Measurements from ENCODE around the gene ZNF142.
"Not testable (repeated sequence)": the region's sequence is repeated elsewhere in the genome, so short reads cannot be mapped to it uniquely, and the experiment has no call there.

The ZNF142 gene

GRCh38 chr2:218659258-218659987, at the start of gene ZNF142, which contains the start of gene BCS1L:
Gene ZNF142 (minus strand): TSS chr2:218659623. CDS start chr2:218656429, 3,194 bp downstream.
Gene BCS1L (plus strand): TSS chr2:218659683. CDS start chr2:218660988, 1,305 bp downstream.
- H3K27me3 ChIP-seq (ENCODE audit: control insufficient read depth, insufficient read depth, low read length): no peaks in the 10 kb centered on the region
- no peak within 1 kb of the TSS for H3K27ac ChIP-seq (ENCODE audit: low read length)
- no peaks in the 10 kb centered on the region for H3K9me3 ChIP-seq (ENCODE audit: control insufficient read depth, insufficient read depth, low read length)
- no CpG with 5 or more reads among the region's 49 CpGs for WGBS (ENCODE audit: insufficient coverage, insufficient read length)
- H3K4me3 ChIP-seq (ENCODE audit: low read length): peak within 1 kb of the TSS; percentile 87
- H3K36me3 ChIP-seq (ENCODE audit: control insufficient read depth, insufficient read depth, low read length): peaks cover 28% of the 10 kb centered on the region
- peak; percentile 71 for DNase-seq (ENCODE audit: low read depth, low spot score)
- H3K4me1 ChIP-seq (ENCODE audit: control insufficient read depth, insufficient read depth, low read length): no peaks in the 10 kb centered on the region

GRCh38 chr2:218708086-218708485, 48.7 kb upstream of the ZNF142 start:
- no peaks in the 10 kb centered on the region for H3K9me3 ChIP-seq (ENCODE audit: control insufficient read depth, insufficient read depth, low read length)
- no CpG with 5 or more reads among the region's 4 CpGs for whole genome bisulfite sequencing (ENCODE audit: insufficient coverage, insufficient read length)
- H3K27ac ChIP-seq (ENCODE audit: low read length): no peak overlapping the region
- no peaks in the 10 kb centered on the region for H3K4me1 ChIP-seq (ENCODE audit: control insufficient read depth, insufficient read depth, low read length)
- DNase-seq (ENCODE audit: low read depth, low spot score): no peak
- no peak overlapping the region for H3K4me3 ChIP-seq (ENCODE audit: low read length)
- no peaks in the 10 kb centered on the region for H3K36me3 ChIP-seq (ENCODE audit: control insufficient read depth, insufficient read depth, low read length)
- no peaks in the 10 kb centered on the region for H3K27me3 ChIP-seq (ENCODE audit: control insufficient read depth, insufficient read depth, low read length)

- no peaks in the 10 kb centered on the region for H3K4me1 ChIP-seq (ENCODE audit: control insufficient read depth, insufficient read depth, low read length)
- WGBS (ENCODE audit: insufficient coverage, insufficient read length): 100% methylated on average over 2 of the region's 4 CpGs
- H3K27me3 ChIP-seq (ENCODE audit: control insufficient read depth, insufficient read depth, low read length): no peaks in the 10 kb centered on the region
- no peak for DNase-seq (ENCODE audit: low read depth, low spot score)
- no peak overlapping the region for H3K27ac ChIP-seq (ENCODE audit: low read length)
- no peak overlapping the region for H3K4me3 ChIP-seq (ENCODE audit: low read length)
- 0 out of 2 replicates have a peak, but pooled peaks cover 3% of the 10 kb centered on the region for H3K36me3 ChIP-seq (ENCODE audit: control insufficient read depth, insufficient read depth, low read length)
- H3K9me3 ChIP-seq (ENCODE audit: control insufficient read depth, insufficient read depth, low read length): no peaks in the 10 kb centered on the region
These were observed 43.9 kb upstream of the ZNF142 start for GRCh38 chr2:218703341-218703740.

GRCh38 chr2:218701806-218702205, 42.4 kb upstream of the ZNF142 start:
- no peak for DNase-seq (ENCODE audit: low read depth, low spot score)
- no peaks in the 10 kb centered on the region for H3K4me1 ChIP-seq (ENCODE audit: control insufficient read depth, insufficient read depth, low read length)
- no CpG with 5 or more reads among the region's 2 CpGs for whole genome bisulfite sequencing (ENCODE audit: insufficient coverage, insufficient read length)
- peaks cover 3% of the 10 kb centered on the region; the same call in 1 of the 2 replicates for H3K36me3 ChIP-seq (ENCODE audit: control insufficient read depth, insufficient read depth, low read length)
- no peaks in the 10 kb centered on the region for H3K27me3 ChIP-seq (ENCODE audit: control insufficient read depth, insufficient read depth, low read length)
- no peak overlapping the region for H3K4me3 ChIP-seq (ENCODE audit: low read length)
- H3K27ac ChIP-seq (ENCODE audit: low read length): no peak overlapping the region
- H3K9me3 ChIP-seq (ENCODE audit: control insufficient read depth, insufficient read depth, low read length): no peaks in the 10 kb centered on the region

GRCh38 chr2:218698885-218699284, 39.5 kb upstream of the ZNF142 start:
- Histone ChIP-seq H3K36me3 (ENCODE audit: control insufficient read depth, insufficient read depth, low read length) (peaks cover 7% of the 10 kb centered on the region; the same call in 1 of the 2 replicates), H3K27me3 (ENCODE audit: control insufficient read depth, insufficient read depth, low read length) (no peaks in the 10 kb centered on the region), H3K4me3 (ENCODE audit: low read length) (no peak overlapping the region), H3K27ac (ENCODE audit: low read length) (no peak overlapping the region), H3K4me1 (ENCODE audit: control insufficient read depth, insufficient read depth, low read length) (no peaks in the 10 kb centered on the region), H3K9me3 (ENCODE audit: control insufficient read depth, insufficient read depth, low read length) (no peaks in the 10 kb centered on the region)
- DNase-seq (ENCODE audit: low read depth, low spot score): no peak
- WGBS (ENCODE audit: insufficient coverage, insufficient read length): no CpG with 5 or more reads among the region's 8 CpGs

- no peaks in the 10 kb centered on the region for H3K4me1 ChIP-seq (ENCODE audit: control insufficient read depth, insufficient read depth, low read length)
- H3K4me3 ChIP-seq (ENCODE audit: low read length): no peak overlapping the region
- DNase-seq (ENCODE audit: low read depth, low spot score): no peak
- peaks cover 15% of the 10 kb centered on the region; the same call in 1 of the 2 replicates for H3K36me3 ChIP-seq (ENCODE audit: control insufficient read depth, insufficient read depth, low read length)
- no CpG with 5 or more reads among the region's 3 CpGs for WGBS (ENCODE audit: insufficient coverage, insufficient read length)
- H3K27ac ChIP-seq (ENCODE audit: low read length): no peak overlapping the region
- no peaks in the 10 kb centered on the region for H3K27me3 ChIP-seq (ENCODE audit: control insufficient read depth, insufficient read depth, low read length)
- H3K9me3 ChIP-seq (ENCODE audit: control insufficient read depth, insufficient read depth, low read length): no peaks in the 10 kb centered on the region
These were observed 35.2 kb upstream of the ZNF142 start for GRCh38 chr2:218694405-218695145.

- H3K4me1 ChIP-seq (ENCODE audit: control insufficient read depth, insufficient read depth, low read length): no peaks in the 10 kb centered on the region
- H3K36me3 ChIP-seq (ENCODE audit: control insufficient read depth, insufficient read depth, low read length): peaks cover 12% of the 10 kb centered on the region; the same call in 1 of the 2 replicates
- DNase-seq (ENCODE audit: low read depth, low spot score): no peak
These were observed 31.8 kb upstream of the ZNF142 start for GRCh38 chr2:218691234-218691633.

GRCh38 chr2:218687400-218688060, 28.1 kb upstream of the ZNF142 start:
- no CpG with 5 or more reads among the region's 5 CpGs for WGBS (ENCODE audit: insufficient coverage, insufficient read length)
- not testable (repeated sequence) for H3K27ac ChIP-seq (ENCODE audit: low read length); H3K36me3 ChIP-seq (ENCODE audit: control insufficient read depth, insufficient read depth, low read length); H3K4me1 ChIP-seq (ENCODE audit: control insufficient read depth, insufficient read depth, low read length); H3K9me3 ChIP-seq (ENCODE audit: control insufficient read depth, insufficient read depth, low read length); H3K27me3 ChIP-seq (ENCODE audit: control insufficient read depth, insufficient read depth, low read length); H3K4me3 ChIP-seq (ENCODE audit: low read length)
- DNase-seq (ENCODE audit: low read depth, low spot score): peak; percentile 33

More at GRCh38 chr2:218691234-218691633, 31.8 kb upstream of the ZNF142 start:
- Histone ChIP-seq H3K9me3 (ENCODE audit: control insufficient read depth, insufficient read depth, low read length) (no peaks in the 10 kb centered on the region), H3K27ac (ENCODE audit: low read length) (no peak overlapping the region), H3K27me3 (ENCODE audit: control insufficient read depth, insufficient read depth, low read length) (no peaks in the 10 kb centered on the region), H3K4me3 (ENCODE audit: low read length) (no peak overlapping the region)

- Histone ChIP-seq H3K4me1 (ENCODE audit: control insufficient read depth, insufficient read depth, low read length) (no peaks in the 10 kb centered on the region), H3K9me3 (ENCODE audit: control insufficient read depth, insufficient read depth, low read length) (no peaks in the 10 kb centered on the region), H3K36me3 (ENCODE audit: control insufficient read depth, insufficient read depth, low read length) (no peaks in the 10 kb centered on the region; the same call in 1 of the 2 replicates), H3K4me3 (ENCODE audit: low read length) (no peak overlapping the region), H3K27me3 (ENCODE audit: control insufficient read depth, insufficient read depth, low read length) (no peaks in the 10 kb centered on the region), H3K27ac (ENCODE audit: low read length) (no peak overlapping the region)
- WGBS (ENCODE audit: insufficient coverage, insufficient read length): no CpG with 5 or more reads among the region's 3 CpGs
- DNase-seq (ENCODE audit: low read depth, low spot score): no peak
These were observed 20.6 kb upstream of the ZNF142 start for GRCh38 chr2:218680061-218680460.

- Histone ChIP-seq H3K27me3 (ENCODE audit: control insufficient read depth, insufficient read depth, low read length) (no peaks in the 10 kb centered on the region), H3K36me3 (ENCODE audit: control insufficient read depth, insufficient read depth, low read length) (no peaks in the 10 kb centered on the region), H3K4me1 (ENCODE audit: control insufficient read depth, insufficient read depth, low read length) (no peaks in the 10 kb centered on the region), H3K4me3 (ENCODE audit: low read length) (no peak overlapping the region), H3K9me3 (ENCODE audit: control insufficient read depth, insufficient read depth, low read length) (no peaks in the 10 kb centered on the region), H3K27ac (ENCODE audit: low read length) (no peak overlapping the region)
- no peak for DNase-seq (ENCODE audit: low read depth, low spot score)
- no CpG with 5 or more reads among the region's 4 CpGs for WGBS (ENCODE audit: insufficient coverage, insufficient read length)
These were observed 19.7 kb upstream of the ZNF142 start for GRCh38 chr2:218679119-218679518.
